SK-N-SH (cell line): Measurements from ENCODE around the gene IRX3. TPM values are rescaled to one million over a fixed set of nuclear protein-coding genes. Genes with fewer than 3 reads are reported as not detected.

Experiments
- CTCF ChIA-PET: fragments of 300-600, 350-600 bp; formaldehyde crosslinking; extraction: SDS; loops from one replicate; lab custom pipeline; 2021; lab: Yijun Ruan, JAX
- POLR2A ChIA-PET: fragments of 350-600 bp; sonication (Branson Sonifier 250); formaldehyde crosslinking; extraction: SDS; loops from one replicate; lab custom pipeline; 2020; ENCODE audit warnings: antibody characterized with exemption, inconsistent platforms; lab: Yijun Ruan, JAX
- DNase-seq: peaks from one replicate; pipeline ENCODE4 v3.0.0; 2012
- H2AFZ ChIP-seq: fragments of 200-600 bp; sonication (generic); 2 replicates; pipeline ENCODE4 v1.8.1; 2016; ENCODE audit warnings: antibody characterized with exemption, mild to moderate bottlenecking, low read depth
- H3F3A ChIP-seq: fragments of 200-600 bp; sonication (generic); replicated peaks from 2 replicates; pipeline ENCODE3; 2016; ENCODE audit warnings: antibody characterized with exemption, mild to moderate bottlenecking; ENCODE audit not compliant: insufficient read depth
- H3K27ac ChIP-seq, 2 experiments: fragments of 200-500 bp in 1 of 2; fragments of 200-600 bp in 1 of 2; sonication (Bioruptor generic) in 1 of 2; sonication (generic), shearing (Covaris generic) in 1 of 2; 2 replicates each; pipeline versions ENCODE4 v1.5.1 to v1.6.1; 2014 to 2016; ENCODE audit warnings: low read depth in 2 of 2, inconsistent platforms in 1 of 2, low read length in 1 of 2, mild to moderate bottlenecking in 1 of 2, mixed read lengths in 1 of 2
- H3K27me3 ChIP-seq: fragments of 200-600 bp; sonication (generic), shearing (Covaris generic); 2 replicates; pipeline ENCODE4 v1.6.1; 2016; ENCODE audit warnings: mixed run types; ENCODE audit not compliant: insufficient read depth
- H3K36me3 ChIP-seq, 2 experiments: fragments of 200-500 bp in 1 of 2; fragments of 200-600 bp in 1 of 2; sonication (Bioruptor generic) in 1 of 2; sonication (generic) in 1 of 2; replicated peaks in 1 of 2; 2 replicates each; pipeline versions ENCODE3 to v1.5.1; 2014 to 2016; ENCODE audit warnings: low read length in 1 of 2, mild to moderate bottlenecking in 1 of 2; ENCODE audit not compliant: insufficient read depth in 2 of 2, control insufficient read depth in 1 of 2
- H3K4me1 ChIP-seq, 2 experiments: fragments of 200-500 bp in 1 of 2; fragments of 200-600 bp in 1 of 2; sonication (Bioruptor generic) in 1 of 2; sonication (generic), shearing (Covaris generic) in 1 of 2; 2 replicates each; pipeline versions ENCODE4 v1.5.1 to v1.6.1; 2014 to 2016; ENCODE audit warnings: low read depth in 1 of 2, low read length in 1 of 2, mixed run types in 1 of 2; ENCODE audit not compliant: insufficient read depth in 2 of 2, control insufficient read depth in 1 of 2
- H3K4me2 ChIP-seq: fragments of 200-600 bp; sonication (generic), shearing (Covaris generic); 2 replicates; pipeline ENCODE4 v1.6.1; 2017; ENCODE audit warnings: mixed run types
- H3K4me3 ChIP-seq, 2 experiments: fragments of 200-500 bp in 1 of 2; fragments of 200-600 bp in 1 of 2; sonication (Bioruptor generic) in 1 of 2; sonication (generic), shearing (Covaris generic) in 1 of 2; 2 replicates each; pipeline versions ENCODE4 v1.5.1 to v1.8.1; 2014 to 2016; ENCODE audit warnings: low read depth in 2 of 2, inconsistent platforms in 1 of 2, low read length in 1 of 2, mild to moderate bottlenecking in 1 of 2, mixed read lengths in 1 of 2, moderate library complexity in 1 of 2
- H3K79me2 ChIP-seq: fragments of 200-600 bp; sonication (generic); 2 replicates; pipeline ENCODE4 v1.8.1; 2017; ENCODE audit warnings: mild to moderate bottlenecking; ENCODE audit not compliant: insufficient read depth
- H3K9ac ChIP-seq: fragments of 200-600 bp; sonication (generic); 2 replicates; pipeline ENCODE4 v1.6.1; 2017; ENCODE audit warnings: mixed run types
- H3K9me2 ChIP-seq: fragments of 200-600 bp; sonication (generic); 2 replicates; pipeline ENCODE4 v1.6.1; 2017; ENCODE audit warnings: mixed run types
- H3K9me3 ChIP-seq: fragments of 200-600 bp; sonication (generic); 2 replicates; pipeline ENCODE4 v1.6.1; 2017; ENCODE audit warnings: mixed run types, mild to moderate bottlenecking, moderate library complexity
- H4K20me1 ChIP-seq: fragments of 200-600 bp; sonication (generic); 2 replicates; pipeline ENCODE4 v1.6.1; 2017; ENCODE audit warnings: mild to moderate bottlenecking, mixed run types; ENCODE audit not compliant: insufficient read depth
- CHD2 ChIP-seq: fragments of 150-350 bp; IDR thresholded peaks from 2 replicates; pipeline ENCODE4 v1.6.1; 2018; ENCODE audit warnings: low read length; ENCODE audit not compliant: partially characterized antibody
- ELF1 ChIP-seq: IDR thresholded peaks from 2 replicates; pipeline ENCODE4 v1.4.0; 2012
- EP300 ChIP-seq, 2 experiments: IDR thresholded peaks; 2 replicates each; pipeline versions ENCODE4 v1.4.0 to v1.6.1; 2012; ENCODE audit warnings: borderline replicate concordance in 1 of 2, low read depth in 1 of 2, low read length in 1 of 2
- FOXJ3 ChIP-seq: sonication (generic); formaldehyde crosslinking; IDR thresholded peaks from 2 replicates; pipeline ENCODE4 v1.5.1; 2020; ENCODE audit warnings: mild to moderate bottlenecking, missing genetic modification reagents
- FOXM1 ChIP-seq: IDR thresholded peaks from 2 replicates; pipeline ENCODE4 v1.4.0; 2012; ENCODE audit warnings: low read depth, mild to moderate bottlenecking
- GATA2 ChIP-seq: sonication (generic); formaldehyde crosslinking; IDR thresholded peaks from 2 replicates; pipeline ENCODE4 v1.5.0; 2020; ENCODE audit warnings: mild to moderate bottlenecking, missing genetic modification reagents
- IRF3 ChIP-seq: fragments of 150-350 bp; IDR thresholded peaks from 2 replicates; pipeline ENCODE4 v1.6.1; 2016; ENCODE audit warnings: mild to moderate bottlenecking, low read depth, low read length
- MAX ChIP-seq: IDR thresholded peaks from 2 replicates; pipeline ENCODE4 v1.4.0; 2012; ENCODE audit warnings: low read depth
- MEF2A ChIP-seq: IDR thresholded peaks from 2 replicates; pipeline ENCODE4 v1.4.0; 2012; ENCODE audit warnings: low read depth, borderline replicate concordance
- MXI1 ChIP-seq: IDR thresholded peaks from 2 replicates; pipeline ENCODE4 v1.6.1; 2012; ENCODE audit warnings: mild to moderate bottlenecking, low read depth, low read length, improper control_type of control experiment
- NFIC ChIP-seq: IDR thresholded peaks from 2 replicates; pipeline ENCODE4 v1.4.0; 2012; ENCODE audit warnings: borderline replicate concordance
- NRF1 ChIP-seq: IDR thresholded peaks from 2 replicates; pipeline ENCODE4 v1.6.1; 2012; ENCODE audit warnings: low read depth, mild to moderate bottlenecking, low read length
- PBX3 ChIP-seq: IDR thresholded peaks from 2 replicates; pipeline ENCODE4; 2012
- POLR2AphosphoS5 ChIP-seq: IDR thresholded peaks from 2 replicates; pipeline ENCODE4 v1.6.1; 2012; ENCODE audit warnings: low read depth, low read length
- RFX5 ChIP-seq: IDR thresholded peaks from 2 replicates; pipeline ENCODE4 v1.6.1; 2012; ENCODE audit warnings: mild to moderate bottlenecking, improper control_type of control experiment, low read length
- SMC3 ChIP-seq: IDR thresholded peaks from 2 replicates; pipeline ENCODE4 v1.6.1; 2012; ENCODE audit warnings: low read depth, low read length, improper control_type of control experiment
- TCF12 ChIP-seq: IDR thresholded peaks from 2 replicates; pipeline ENCODE4 v1.4.0; 2012
- USF2 ChIP-seq: fragments of 150-350 bp; IDR thresholded peaks from 2 replicates; pipeline ENCODE4 v1.6.1; 2017; ENCODE audit warnings: antibody characterized with exemption, low read length, low read depth, borderline replicate concordance
- YY1 ChIP-seq: IDR thresholded peaks from 2 replicates; pipeline ENCODE4 v1.4.0; 2012; ENCODE audit warnings: low read depth, mild to moderate bottlenecking
- WGBS: methylation state at CpG from one replicate; pipeline ENCODE4 v1.1.6; 2017; ENCODE audit warnings: low lambda C conversion rate; 5-methylcytosine and 5-hydroxymethylcytosine counted together
- polyA plus RNA-seq, 3 experiments: library from polyadenylated mRNA; depleted of rRNA; stranded (reverse); fragments of >200 nt; gene quantifications; 2 replicates each; pipeline ENCODE4 v1.2.3, GENCODE V29; 2012

IRX3 gene
- polyA plus RNA-seq, 1 of the 3 experiments (the other 2 are of a cell fraction): 7.1 TPM

GRCh38 chr16:54240271-54241129 is 46.1 kb downstream of the IRX3 start:
- Histone ChIP-seq H3K79me2 (no peaks in the 10 kb centered on the region), H3K9me2 (no peaks in the 10 kb centered on the region), H3F3A (peaks cover 7% of the 10 kb centered on the region), H2AFZ (no peak overlapping the region), H3K36me3 (no peaks in the 10 kb centered on the region), H4K20me1 (no peaks in the 10 kb centered on the region), H3K9me3 (no peaks in the 10 kb centered on the region), H3K4me1 (no peaks in the 10 kb centered on the region; a peak in 1 of 4 replicates), H3K4me2 (no peak overlapping the region), H3K4me3 (no peak overlapping the region), H3K27ac (no peak overlapping the region), H3K27me3 (no peaks in the 10 kb centered on the region), H3K9ac (no peak overlapping the region)
- DNase-seq: no peak
- 70% methylated on average over 9 of the region's 9 CpGs for WGBS
- POLR2A ChIA-PET: interaction anchor here (0.9 kb wide), 1 partner anchor 9 kb away, joined by 3 read pairs; no protein-coding TSS in a partner anchor
- CTCF ChIA-PET: interaction anchor here (0.9 to 1.0 kb wide), 2 partner anchors 16 to 59 kb away, joined by 3 read pairs; no protein-coding TSS in a partner anchor
- no peak for TF ChIP-seq CHD2
- no peak for TF ChIP-seq IRF3
- TF ChIP-seq GATA2: no peak
- TF ChIP-seq MAX: no peak
- TF ChIP-seq PBX3: no peak
- TF ChIP-seq NFIC: no peak
- no peak for TF ChIP-seq FOXM1
- no peak for TF ChIP-seq RFX5
- TF ChIP-seq MEF2A: no peak
- no peak for TF ChIP-seq MXI1
- TF ChIP-seq FOXJ3: no peak
- no peak for TF ChIP-seq EP300 (IDR thresholded peaks at IDR 0.05; ENCODE audit: borderline replicate concordance in 1 of 2, low read depth in 1 of 2, low read length in 1 of 2)
- TF ChIP-seq ELF1: no peak
- no peak for TF ChIP-seq TCF12
- TF ChIP-seq SMC3: no peak
- no peak for TF ChIP-seq USF2
- no peak for TF ChIP-seq POLR2AphosphoS5
- no peak for TF ChIP-seq YY1
- no peak for TF ChIP-seq NRF1
